GM21528 (cell line): ENCODE data around the gene RHOD.

Experiments
- ATAC-seq: cut with Tn5 transposase; IDR thresholded peaks from one replicate; pipeline ENCODE4 v1.9.1; 2021; ENCODE audit warnings: mild to moderate bottlenecking, moderate library complexity; ENCODE audit not compliant: unreplicated experiment, low FRiP score

The RHOD gene

DNA sequence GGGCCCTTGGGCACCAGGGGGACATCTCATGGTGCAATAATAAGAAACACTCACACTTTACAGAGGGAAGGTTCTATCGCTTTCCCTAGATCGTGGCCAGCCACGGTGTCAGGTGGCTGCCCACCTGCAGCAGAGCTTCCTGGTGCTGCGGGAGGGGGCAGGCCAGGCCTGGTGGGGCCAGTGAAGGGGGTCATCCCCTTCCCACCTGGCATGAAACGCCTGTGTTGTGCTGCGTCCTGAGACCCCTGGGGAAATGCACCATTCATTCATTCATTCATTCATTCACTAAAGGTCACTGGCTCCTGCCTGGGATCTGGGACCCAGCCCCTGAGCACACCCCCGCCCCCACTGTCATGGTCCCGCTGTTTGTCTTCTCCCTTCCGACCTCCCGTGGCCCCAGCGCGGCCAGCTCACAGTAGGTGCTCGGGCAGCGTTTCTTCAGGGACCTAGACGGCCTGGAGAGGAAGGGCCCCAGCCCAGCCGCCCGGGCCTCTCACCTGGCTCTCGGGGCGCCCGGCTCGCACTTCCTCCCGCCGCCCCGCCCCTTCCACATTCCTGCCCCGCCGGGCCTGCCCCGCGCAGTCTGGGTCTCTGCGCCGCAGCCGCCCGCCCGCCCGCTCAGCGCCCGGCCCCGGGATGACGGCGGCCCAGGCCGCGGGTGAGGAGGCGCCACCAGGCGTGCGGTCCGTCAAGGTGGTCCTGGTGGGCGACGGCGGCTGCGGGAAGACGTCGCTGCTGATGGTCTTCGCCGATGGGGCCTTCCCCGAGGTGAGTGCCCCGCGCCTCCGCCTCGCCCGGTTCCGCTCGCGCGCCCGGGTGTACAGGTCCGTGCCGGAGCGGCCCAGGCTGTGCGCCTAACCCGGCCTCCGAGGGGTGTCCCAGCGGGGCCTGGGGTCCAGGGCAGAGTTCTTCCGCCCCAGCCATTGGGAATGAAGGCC is at the start of gene RHOD:
Gene RHOD, plus strand, starts transcription at position 581 of the 938 bp plus-strand sequence. Its CDS starts 56 bp downstream, at position 637.
- ATAC-seq: no peak

DNA sequence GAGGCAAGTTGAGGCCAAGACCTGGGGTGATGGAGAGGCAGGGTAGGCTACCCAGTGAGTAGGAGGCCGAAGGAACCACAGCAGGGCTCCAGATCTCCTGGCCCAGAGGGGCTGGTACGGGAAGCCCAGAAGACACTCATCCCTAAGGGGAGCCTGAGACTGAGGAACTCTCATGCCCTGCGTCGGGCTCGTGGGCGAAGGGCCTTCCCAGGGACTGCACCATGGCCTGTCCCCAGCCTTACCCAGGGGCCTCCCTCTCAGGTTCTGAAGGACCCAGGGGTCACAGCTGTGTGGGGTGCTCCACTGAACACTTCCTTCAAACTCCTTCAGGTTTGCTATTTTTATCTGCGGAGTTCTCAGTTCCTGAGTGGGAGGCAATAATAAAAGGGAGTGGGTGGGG is 49.5 kb upstream of the RHOD start:
- ATAC-seq: no peak

GRCh38 chr11:67010296-67010905 is 46.2 kb upstream of the RHOD start:
- no peak for ATAC-seq

DNA sequence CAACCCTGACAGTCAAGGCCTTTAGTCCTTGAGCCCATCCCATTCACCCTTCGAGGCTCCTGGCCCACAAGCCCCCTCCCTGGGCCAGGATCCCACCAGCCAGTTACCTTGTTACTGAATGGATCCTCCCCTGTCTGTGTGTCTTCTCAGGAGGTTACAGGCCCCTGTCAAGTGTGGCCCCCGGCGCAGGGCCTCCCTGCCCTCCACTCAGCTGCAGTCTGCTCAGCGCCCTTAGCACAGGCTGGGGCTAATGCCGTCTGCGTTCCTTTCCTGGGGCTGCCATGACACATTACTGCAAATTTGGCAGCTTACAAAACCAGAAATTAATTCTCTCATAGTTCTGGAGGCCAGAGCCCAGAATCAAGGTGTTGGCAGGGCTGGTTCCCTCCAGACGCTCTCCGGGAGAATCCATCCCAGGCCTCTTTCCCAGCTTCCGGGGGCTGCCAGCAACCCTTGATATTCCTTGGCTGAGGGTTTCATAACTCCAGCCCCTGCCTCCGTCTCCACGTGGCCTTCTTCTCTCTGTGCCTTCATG is 43.1 kb upstream of the RHOD start:
- no peak for ATAC-seq

DNA sequence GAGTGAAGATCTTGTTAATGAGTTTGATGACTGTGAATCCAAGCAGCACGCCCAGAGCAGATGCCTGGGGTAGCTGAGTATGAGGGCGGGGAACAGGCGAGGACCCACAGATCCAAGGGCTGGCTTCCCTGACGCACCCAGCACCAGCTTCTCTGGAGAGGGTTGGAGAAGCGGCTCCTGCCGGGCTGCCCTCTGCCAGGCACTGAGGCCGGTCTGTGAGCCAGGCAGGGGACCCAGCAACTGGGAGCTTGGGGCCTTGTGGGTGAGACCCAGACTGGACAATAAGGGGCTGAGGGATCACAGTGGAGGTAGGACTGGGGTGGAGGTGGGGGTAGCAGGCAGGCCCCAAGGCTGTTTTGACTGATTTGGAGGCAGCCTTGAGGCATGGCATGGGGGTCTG is 42.3 kb upstream of the RHOD start:
- no peak for ATAC-seq

DNA sequence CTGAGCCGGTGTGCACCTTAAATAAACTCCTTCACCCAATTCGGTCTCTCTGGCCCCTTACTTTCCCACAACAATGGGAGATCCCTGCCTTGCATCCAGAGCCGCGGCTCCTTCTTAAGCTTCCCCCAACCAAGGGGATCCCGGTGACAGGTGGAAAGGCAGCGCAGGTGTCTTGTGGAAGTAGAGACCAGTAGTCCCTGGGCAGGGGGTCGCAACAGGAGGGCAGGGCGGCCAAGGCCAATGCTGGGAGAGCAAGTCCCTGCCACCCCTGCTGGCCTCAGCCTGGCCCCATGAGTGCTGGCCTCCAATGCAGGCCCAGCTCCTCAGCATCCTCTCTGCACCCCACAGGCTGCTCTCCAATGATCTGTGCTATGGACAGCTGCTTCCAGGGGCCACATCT is 41.6 kb upstream of the RHOD start:
- ATAC-seq: no peak

GRCh38 chr11:67016550-67016949 is 40.1 kb upstream of the RHOD start:
- ATAC-seq: no peak

DNA sequence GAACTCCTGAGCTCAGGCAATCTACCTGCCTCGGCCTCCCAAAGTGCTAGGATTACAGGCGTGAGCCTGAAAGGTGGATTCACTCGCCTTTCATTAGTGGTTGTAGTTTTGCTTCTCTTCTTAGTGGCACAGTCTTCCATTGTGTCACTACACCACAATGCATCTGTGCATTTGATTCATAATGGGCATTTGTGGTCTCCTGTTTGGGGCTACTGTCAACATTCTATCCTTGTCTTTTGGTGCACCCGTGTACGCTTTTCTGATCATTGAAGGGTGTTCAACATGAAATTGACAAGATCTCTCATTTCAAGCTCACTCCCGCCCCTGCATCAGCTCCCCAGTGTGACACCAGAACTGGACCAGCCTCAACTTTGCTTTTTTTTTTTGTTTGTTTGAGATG is 35.7 kb upstream of the RHOD start:
- no peak for ATAC-seq

DNA sequence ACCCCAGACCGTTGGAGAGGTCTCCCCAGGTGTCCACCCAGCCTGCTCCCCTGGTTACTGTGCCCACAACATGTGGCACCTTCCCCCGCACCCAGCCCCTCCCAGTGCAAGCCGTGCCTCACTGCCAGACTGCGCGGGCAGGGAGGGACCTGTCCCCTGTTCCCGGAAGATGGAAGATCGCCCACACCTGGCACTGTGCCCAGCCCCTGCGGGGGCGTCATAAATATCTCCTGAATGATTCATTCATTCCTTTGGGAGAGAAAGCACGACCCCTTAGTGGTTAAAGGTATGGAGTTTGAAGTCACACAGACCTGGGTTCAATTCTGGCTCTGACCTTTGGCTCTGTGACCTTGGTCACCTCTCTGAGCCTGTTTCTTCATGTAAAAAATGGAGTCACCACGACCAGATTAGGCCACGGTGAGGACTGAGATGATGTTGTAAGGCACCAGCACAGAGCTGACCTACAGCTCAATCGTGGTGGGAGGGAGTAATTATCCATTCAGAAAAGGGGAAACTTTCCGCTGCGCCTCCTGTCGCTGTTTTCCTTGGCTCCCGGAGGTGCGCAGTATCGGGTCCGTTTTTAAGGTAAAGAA is 34.2 kb upstream of the RHOD start:
- no peak for ATAC-seq

DNA sequence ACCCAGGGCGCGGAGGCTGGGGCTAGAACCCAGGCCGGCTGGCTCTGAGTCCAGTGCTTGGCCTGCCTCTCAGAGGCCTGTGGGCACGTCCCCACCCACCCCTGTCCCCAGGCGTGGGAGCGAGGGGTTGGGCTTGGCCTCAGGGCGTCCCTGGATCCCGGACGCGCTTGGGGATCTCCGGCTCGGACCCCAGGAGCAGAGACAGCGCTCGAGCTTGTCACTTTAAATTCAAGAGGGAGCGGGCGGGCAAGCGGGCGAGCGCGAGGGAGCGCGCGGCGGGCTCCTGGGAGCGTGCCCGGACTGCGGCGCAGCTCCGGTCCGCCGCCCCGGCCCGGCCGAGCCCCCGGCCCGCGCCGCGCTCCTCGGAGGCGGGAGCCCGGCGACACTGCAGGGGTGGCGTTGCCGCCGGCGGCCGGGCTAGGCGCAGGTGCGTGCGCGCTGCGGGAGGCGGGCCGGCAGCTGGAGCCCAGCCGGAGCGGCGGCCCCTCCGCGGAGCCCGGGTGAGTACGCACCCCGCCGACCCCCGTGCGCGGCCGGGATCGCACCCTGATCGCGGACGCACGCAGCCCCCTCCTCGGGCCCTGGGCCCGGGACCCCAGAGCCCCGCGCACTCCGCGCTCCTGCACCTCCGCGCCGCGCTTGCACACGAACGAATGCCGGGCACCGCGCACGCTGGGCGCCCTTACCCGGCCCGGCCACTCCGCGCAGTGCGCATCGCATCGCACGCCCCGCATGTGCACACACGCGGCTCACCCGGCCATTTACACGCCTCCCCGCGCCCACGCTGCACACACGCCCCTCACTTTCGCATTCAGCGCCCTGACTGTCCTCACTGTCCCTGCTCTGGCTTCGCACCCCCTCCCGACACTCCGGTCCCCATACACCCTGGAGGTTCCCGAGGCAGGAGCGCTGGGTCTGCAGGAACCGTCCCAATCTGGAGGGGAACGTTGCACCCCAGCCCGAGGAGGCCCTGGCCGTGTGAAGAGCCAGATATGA is 33.4 kb upstream of the RHOD start, which contains the start of gene SYT12:
Gene SYT12, plus strand, starts transcription at position 174 of the 996 bp plus-strand sequence. CDS start 7,011 bp downstream, outside the sequence.
- ATAC-seq: no peak

DNA sequence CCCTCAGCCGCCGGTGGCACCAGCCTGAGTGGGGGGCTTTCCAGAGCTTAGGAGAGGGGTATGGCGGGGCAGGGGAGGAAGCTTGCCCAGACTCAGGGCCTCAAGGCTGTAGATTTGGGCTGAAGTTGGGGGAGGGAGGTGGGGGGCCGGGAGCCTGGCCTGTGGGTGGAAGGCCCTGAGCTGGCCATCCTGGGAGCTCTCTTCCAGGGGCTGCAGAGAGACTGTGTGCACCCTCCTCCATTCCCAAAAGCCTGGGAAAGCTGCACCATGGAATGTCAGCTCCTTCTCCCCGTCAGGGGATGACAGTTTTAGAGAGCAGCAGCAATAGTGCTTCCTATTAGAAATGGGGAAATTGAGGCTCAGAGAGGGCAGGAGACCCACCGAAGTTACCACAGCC is 32.7 kb upstream of the RHOD start:
- ATAC-seq: no peak

GRCh38 chr11:67024410-67024809 is 32.2 kb upstream of the RHOD start:
- ATAC-seq: no peak

- ATAC-seq: no peak
Observed at GRCh38 chr11:67024966-67025365, 31.7 kb upstream of the RHOD start.

GRCh38 chr11:67025750-67026149 is 30.9 kb upstream of the RHOD start:
- no peak for ATAC-seq

DNA sequence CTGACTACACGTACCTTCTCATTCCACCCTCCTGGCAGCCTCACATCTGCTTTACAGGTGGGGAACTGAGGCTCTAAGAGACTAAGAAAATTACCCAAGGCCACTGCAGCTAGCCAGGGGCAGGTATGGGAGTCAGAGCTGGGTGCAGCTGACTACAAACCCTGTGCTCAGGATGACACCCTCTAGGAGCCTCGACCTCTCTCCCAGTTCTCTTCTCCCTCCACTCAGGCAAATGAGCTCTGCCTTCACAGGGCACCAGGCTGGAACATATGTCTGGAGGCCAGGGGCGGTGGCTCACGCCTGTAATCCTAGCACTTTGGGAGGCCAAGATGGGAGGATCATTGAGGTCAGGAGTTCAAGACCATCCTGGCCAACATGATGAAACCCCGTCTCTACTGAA is 29.7 kb upstream of the RHOD start:
- no peak for ATAC-seq

DNA sequence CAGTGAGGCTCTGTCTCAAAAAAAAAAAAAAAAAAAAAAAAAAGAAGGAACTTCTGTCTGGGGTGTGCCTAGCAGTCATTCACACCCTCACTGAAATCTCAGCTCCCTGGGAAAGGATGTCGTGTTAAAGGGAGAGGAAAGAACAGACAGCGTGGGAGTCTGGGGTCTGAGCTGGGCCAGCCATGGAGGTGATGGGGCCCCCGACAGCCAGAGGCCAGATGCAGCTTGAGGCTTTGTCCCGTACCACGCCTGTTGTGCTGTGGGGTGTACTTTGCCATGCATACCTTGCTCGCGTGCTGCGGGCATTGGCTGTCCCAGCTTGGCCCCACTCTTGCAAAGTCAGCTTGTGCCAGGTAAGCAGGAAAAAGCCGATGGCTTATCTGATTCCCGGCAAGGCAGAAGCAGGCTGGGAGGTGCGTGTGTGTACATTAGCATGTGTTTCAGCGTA is 29.1 kb upstream of the RHOD start:
- no peak for ATAC-seq

DNA sequence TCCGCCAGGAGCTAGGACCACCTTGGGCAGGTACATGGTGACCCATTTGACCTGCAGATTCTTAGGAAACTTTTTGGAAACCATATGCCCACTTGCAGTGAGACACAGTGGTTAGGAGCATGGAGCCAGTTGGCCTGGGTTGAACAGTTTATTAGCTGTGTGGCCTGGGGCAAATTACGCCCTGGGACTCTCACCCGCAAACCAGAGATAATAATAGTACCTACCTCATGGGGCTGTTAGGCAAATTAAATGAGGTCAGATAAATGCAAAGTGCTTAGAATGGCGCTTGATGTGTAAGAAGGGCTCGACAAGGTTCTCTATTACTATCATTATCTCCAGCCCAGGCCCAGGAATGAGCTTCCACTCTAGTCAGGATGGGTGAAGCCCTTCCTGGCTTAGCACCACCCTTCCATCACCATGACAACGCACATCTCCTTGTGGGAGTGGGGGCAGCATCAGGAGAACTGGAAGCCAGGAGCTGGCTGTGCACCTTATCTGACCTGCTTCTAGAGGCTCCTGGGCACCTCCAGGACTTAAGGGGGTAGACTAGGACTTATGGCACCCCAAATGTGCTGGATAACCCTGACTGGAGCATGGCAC is 28.6 kb upstream of the RHOD start:
- ATAC-seq: peak; percentile 40

GRCh38 chr11:67029146-67029545 is 27.5 kb upstream of the RHOD start:
- ATAC-seq: no peak

- ATAC-seq: no peak
Observed at GRCh38 chr11:67030976-67031375, 25.7 kb upstream of the RHOD start.
